ENCODE results near the gene FARSB. TPM values are rescaled to one million over a fixed set of nuclear protein-coding genes. Genes with fewer than 3 reads are reported as not detected.
"Not testable (repeated sequence)": the region's sequence is repeated elsewhere in the genome, so short reads cannot be mapped to it uniquely, and the experiment has no call there.

Gene FARSB
- total RNA-seq, 2 donors from 2014 or later: 7.6 to 11.4 TPM

- no peaks in the 10 kb centered on the region for H3K4me1 ChIP-seq
- TF ChIP-seq CTCF (IDR thresholded peaks at IDR 0.05) (no peak), POLR2A (IDR thresholded peaks at IDR 0.05) (no peak)
- no peaks in the 10 kb centered on the region for H3K27me3 ChIP-seq
- no peaks in the 10 kb centered on the region for H3K9me3 ChIP-seq
- 85 to 100% methylated on average over 4 of the region's 4 CpGs for WGBS, 2 donors
- no peak overlapping the region for H3K27ac ChIP-seq
- intact Hi-C loops (cut with DNase I): no loop called here
- DNase-seq (no peak), ATAC-seq (no peak)
- no peak overlapping the region for H3K4me3 ChIP-seq
- H3K36me3 ChIP-seq (replicated peaks in 1 of 2; ENCODE audit: insufficient read depth in 1 of 2, low read depth in 2 of 2): no peaks in the 10 kb centered on the region
Measured at GRCh38 chr2:222698276-222698675, 42.4 kb upstream of the FARSB start.

- ATAC-seq: no peak
Measured at GRCh38 chr2:222693837-222694236, 37.9 kb upstream of the FARSB start.

GRCh38 chr2:222693413-222693812 lies 37.5 kb upstream of the FARSB start:
- H3K4me3 ChIP-seq; H3K9me3 ChIP-seq; H3K36me3 ChIP-seq (replicated peaks in 1 of 2; ENCODE audit: insufficient read depth in 1 of 2, low read depth in 2 of 2); H3K4me1 ChIP-seq; intact Hi-C loops (cut with DNase I); DNase-seq; H3K27me3 ChIP-seq; ATAC-seq; H3K27ac ChIP-seq: not testable (repeated sequence)
- WGBS, 2 donors: 89% methylated on average over 5 of the region's 5 CpGs

More at GRCh38 chr2:222693837-222694236, 37.9 kb upstream of the FARSB start:
- Histone ChIP-seq H3K36me3 (replicated peaks in 1 of 2; ENCODE audit: insufficient read depth in 1 of 2, low read depth in 2 of 2) (no peaks in the 10 kb centered on the region), H3K9me3 (no peaks in the 10 kb centered on the region), H3K4me1 (peaks cover 4% of the 10 kb centered on the region), H3K27me3 (no peaks in the 10 kb centered on the region), H3K4me3 (no peak overlapping the region), H3K27ac (no peak overlapping the region)
- whole genome bisulfite sequencing, 2 donors: 43 to 60% methylated on average over 1 of the region's 1 CpG
- intact Hi-C loops (cut with DNase I): no loop called here
- TF ChIP-seq CTCF (IDR thresholded peaks at IDR 0.05) (peak in 2 of 7 experiments; percentile 24 to 40), POLR2A (IDR thresholded peaks at IDR 0.05) (no peak)
- no peak for DNase-seq

- Histone ChIP-seq H3K27ac (no peak overlapping the region), H3K27me3 (no peaks in the 10 kb centered on the region), H3K4me3 (no peak overlapping the region), H3K9me3 (no peaks in the 10 kb centered on the region), H3K4me1 (peaks cover 12% of the 10 kb centered on the region), H3K36me3 (replicated peaks in 1 of 2; ENCODE audit: insufficient read depth in 1 of 2, low read depth in 2 of 2) (no peaks in the 10 kb centered on the region)
- intact Hi-C loops (cut with DNase I): no loop called here
- 23% methylated on average over 10 of the region's 10 CpGs for WGBS, 2 donors
- DNase-seq: peak; percentile 79 to 85 (median 82)
- peak; percentile 91 for ATAC-seq
- peak; percentile 90 to 99 (median 98) for TF ChIP-seq CTCF (IDR thresholded peaks at IDR 0.05)
- no peak for TF ChIP-seq POLR2A (IDR thresholded peaks at IDR 0.05)
Measured at GRCh38 chr2:222690564-222691200, 34.8 kb upstream of the FARSB start.

- DNase-seq: no peak
- Histone ChIP-seq H3K9me3 (no peaks in the 10 kb centered on the region), H3K4me3 (no peak overlapping the region), H3K27me3 (no peaks in the 10 kb centered on the region), H3K4me1 (peaks cover 13% of the 10 kb centered on the region), H3K27ac (no peak overlapping the region), H3K36me3 (replicated peaks in 1 of 2; ENCODE audit: insufficient read depth in 1 of 2, low read depth in 2 of 2) (no peaks in the 10 kb centered on the region)
- intact Hi-C loops (cut with DNase I): no loop called here
- TF ChIP-seq POLR2A (IDR thresholded peaks at IDR 0.05) (no peak), CTCF (IDR thresholded peaks at IDR 0.05) (no peak)
- WGBS, 2 donors: 59 to 64% methylated on average over 2 of the region's 2 CpGs
- no peak for ATAC-seq
Measured at GRCh38 chr2:222689322-222689721, 33.4 kb upstream of the FARSB start.

Data from body of pancreas (tissue), 4 donors.